ENCODE results near the gene NEK4. TPM values are rescaled to one million over a fixed set of nuclear protein-coding genes. Genes with fewer than 3 reads are reported as not detected.

Gene NEK4
- total RNA-seq, 1 donor from 2014 or later: 11.4 TPM

DNA sequence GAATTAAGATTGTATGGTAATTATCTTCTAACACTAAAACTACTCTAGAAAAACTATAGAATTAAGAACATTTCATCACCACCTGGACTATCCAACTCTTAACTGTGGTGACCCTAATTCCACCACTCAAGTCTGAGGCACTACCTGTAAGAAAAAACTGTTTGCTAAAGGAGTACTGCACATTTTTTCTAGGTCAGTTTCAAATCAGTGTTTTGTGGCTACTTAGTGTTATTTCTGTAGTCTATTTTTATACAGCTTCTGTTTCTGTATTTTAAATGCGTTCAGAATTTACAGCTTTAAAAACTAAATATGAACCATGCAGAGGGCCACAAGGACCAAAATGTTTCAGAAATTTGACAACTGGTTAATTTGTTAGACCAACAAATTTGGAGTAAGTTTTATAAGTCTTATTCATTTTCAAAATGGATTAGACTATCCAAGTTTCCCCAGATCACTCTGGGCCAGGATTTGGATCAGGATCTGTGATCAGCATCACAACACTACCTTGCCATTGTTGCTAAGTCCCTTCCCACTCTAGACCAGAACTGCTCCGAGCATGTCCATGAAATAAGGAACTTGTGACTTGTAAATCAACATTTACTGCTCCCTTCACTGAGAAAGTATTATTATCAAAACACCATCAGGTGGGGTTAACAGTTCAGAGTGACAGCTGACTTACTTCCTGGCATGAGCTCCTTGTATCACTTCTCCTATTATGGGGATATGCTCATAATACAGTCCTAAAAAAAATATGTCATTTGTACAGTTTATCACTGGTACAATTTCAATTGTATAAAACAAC lies 73.7 kb downstream of the NEK4 start:
- peaks cover 54 to 68% of the 10 kb centered on the region in 2 donors for H3K36me3 ChIP-seq
- no peak for DNase-seq (ENCODE audit: low spot score in 2 of 2)
- TF ChIP-seq, protein P1, sequence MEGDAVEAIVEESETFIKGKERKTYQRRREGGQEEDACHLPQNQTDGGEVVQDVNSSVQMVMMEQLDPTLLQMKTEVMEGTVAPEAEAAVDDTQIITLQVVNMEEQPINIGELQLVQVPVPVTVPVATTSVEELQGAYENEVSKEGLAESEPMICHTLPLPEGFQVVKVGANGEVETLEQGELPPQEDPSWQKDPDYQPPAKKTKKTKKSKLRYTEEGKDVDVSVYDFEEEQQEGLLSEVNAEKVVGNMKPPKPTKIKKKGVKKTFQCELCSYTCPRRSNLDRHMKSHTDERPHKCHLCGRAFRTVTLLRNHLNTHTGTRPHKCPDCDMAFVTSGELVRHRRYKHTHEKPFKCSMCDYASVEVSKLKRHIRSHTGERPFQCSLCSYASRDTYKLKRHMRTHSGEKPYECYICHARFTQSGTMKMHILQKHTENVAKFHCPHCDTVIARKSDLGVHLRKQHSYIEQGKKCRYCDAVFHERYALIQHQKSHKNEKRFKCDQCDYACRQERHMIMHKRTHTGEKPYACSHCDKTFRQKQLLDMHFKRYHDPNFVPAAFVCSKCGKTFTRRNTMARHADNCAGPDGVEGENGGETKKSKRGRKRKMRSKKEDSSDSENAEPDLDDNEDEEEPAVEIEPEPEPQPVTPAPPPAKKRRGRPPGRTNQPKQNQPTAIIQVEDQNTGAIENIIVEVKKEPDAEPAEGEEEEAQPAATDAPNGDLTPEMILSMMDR (IDR thresholded peaks at IDR 0.05): no peak
- H3K4me3 ChIP-seq: no peak overlapping the region
- no peak overlapping the region for H3K27ac ChIP-seq
- no peaks in the 10 kb centered on the region for H3K27me3 ChIP-seq
- H3K9me3 ChIP-seq: no peaks in the 10 kb centered on the region
- intact Hi-C loops (cut with DNase I): no loop called here
- H3K4me1 ChIP-seq: no peaks in the 10 kb centered on the region

DNA sequence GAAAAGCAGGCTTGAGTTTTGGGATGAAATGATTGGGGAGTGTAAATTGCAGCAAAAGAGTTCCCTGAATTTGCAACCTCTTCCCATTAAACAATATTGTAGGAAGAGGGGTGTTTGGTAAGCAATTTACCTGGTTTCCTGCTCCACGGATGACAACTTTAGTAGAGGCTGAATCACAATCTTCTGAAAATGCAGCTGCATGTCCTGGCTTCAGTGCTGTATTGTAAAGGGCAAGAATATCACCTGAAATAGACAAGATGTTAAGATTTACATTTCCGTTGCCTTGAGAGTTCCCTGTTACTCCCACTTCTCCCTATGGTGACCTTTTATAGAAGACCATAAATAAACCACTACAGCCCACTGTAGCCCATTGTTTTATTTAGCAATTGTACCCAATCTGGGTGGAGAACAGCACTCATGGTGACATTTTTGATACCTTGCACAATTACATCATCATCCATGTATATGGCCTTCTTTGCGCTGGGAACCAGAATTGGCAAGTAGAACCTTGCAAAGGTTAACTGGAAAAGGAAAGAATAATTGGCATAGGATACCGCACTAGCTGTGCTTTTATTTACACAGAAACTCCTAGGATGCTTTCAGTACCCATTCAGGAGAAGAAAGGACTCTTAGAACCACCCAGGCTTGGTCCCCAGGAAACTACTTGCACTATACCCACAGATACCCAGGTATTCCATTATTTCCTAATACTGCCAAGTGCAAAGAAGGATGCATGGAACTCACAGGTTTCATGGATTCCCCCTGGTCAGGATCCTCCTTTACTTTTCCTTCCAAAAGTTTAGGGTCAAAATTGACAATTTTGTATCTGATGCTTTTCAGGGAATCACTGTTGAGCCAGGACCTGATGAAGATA lies 74.7 kb downstream of the NEK4 start:
- Histone ChIP-seq H3K27me3 (no peaks in the 10 kb centered on the region), H3K4me1 (no peaks in the 10 kb centered on the region), H3K36me3 (peaks cover 64 to 77% of the 10 kb centered on the region in 2 donors), H3K27ac (no peak overlapping the region), H3K9me3 (no peaks in the 10 kb centered on the region), H3K4me3 (no peak overlapping the region)
- intact Hi-C loops (cut with DNase I): no loop called here
- no peak for DNase-seq (ENCODE audit: low spot score in 2 of 2)
- TF ChIP-seq, protein P1 (IDR thresholded peaks at IDR 0.05): no peak

DNA sequence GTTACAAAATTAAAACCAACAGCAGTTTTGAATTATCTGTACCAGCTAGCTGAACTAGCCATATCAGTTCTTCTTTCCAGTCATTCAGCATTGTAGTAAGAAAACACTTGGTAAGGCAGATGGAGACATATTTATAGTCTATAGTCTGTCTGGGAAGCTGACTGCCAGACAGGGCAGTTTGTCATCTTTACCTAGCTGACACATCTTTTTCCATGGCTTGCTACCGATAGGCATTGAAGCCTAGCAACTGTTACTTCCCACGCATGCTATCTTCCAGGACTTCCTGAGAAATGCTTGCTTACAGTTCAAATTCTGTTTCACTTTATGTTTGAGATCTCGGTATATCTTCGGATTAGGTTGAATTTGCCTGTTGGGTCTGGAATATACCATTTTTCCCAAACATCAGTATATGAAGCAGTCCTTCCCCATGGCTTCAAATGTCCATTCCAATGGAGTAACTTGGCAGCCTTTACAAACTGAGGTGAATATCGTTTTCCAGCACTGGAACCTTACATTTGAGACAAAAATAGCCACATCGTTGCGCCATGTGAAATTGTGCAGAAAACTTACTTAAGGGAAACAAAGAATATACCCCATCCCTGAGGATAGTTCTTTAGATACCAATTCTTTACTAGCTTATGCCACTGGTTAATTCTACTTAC lies 76.1 kb downstream of the NEK4 start:
- Histone ChIP-seq H3K4me1 (no peaks in the 10 kb centered on the region), H3K4me3 (no peak overlapping the region), H3K36me3 (peaks cover 77 to 84% of the 10 kb centered on the region in 2 donors), H3K27ac (no peak overlapping the region), H3K27me3 (no peaks in the 10 kb centered on the region), H3K9me3 (no peaks in the 10 kb centered on the region)
- TF ChIP-seq, protein P1 (IDR thresholded peaks at IDR 0.05): no peak
- no peak for DNase-seq (ENCODE audit: low spot score in 2 of 2)
- intact Hi-C loops (cut with DNase I): no loop called here

DNA sequence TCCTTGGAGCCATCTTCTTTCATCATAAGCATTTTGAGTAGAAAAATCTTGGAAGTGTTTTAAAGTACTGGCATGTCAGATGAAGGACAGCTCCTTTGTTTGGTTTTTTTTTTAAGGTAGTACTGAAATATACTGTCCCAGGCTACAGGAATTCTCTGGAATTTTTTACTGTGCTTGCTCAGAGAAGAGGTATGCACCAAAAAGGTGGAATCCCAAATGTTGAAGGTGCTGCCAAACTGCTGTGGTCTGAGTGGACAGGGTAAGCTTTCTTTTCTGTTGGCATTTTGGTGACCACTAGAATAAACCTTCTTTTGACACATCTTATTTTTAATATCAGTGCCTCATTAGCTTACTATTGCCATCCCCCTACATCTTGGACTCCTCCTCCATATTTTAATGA lies 77.7 kb downstream of the NEK4 start:
- Histone ChIP-seq H3K4me1 (no peaks in the 10 kb centered on the region), H3K27ac (no peak overlapping the region), H3K9me3 (no peaks in the 10 kb centered on the region), H3K27me3 (no peaks in the 10 kb centered on the region), H3K4me3 (no peak overlapping the region), H3K36me3 (peaks cover 92 to 93% of the 10 kb centered on the region in 2 donors)
- TF ChIP-seq, protein P1 (IDR thresholded peaks at IDR 0.05): no peak
- intact Hi-C loops (cut with DNase I): no loop called here
- DNase-seq (ENCODE audit: low spot score in 2 of 2): no peak

DNA sequence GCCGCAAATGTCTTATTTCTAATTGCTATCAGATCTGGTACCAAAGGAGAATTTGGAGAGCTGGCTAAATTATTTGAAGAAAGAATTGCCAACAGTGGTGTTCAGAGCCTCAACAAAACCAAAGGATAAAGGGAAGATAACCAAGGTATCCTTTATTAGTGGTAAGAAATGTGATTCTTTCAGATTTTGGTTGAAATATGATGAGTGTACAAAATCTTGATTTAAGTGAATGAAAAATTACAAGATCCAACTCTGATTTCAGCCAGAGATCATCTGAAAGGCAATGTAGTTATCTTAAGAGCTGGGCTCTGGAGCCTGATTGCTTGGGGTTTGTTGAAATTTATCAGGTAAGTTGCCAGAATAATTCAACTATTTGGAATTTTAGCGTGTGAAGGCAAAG lies 80.2 kb downstream of the NEK4 start:
- TF ChIP-seq, protein P1 (IDR thresholded peaks at IDR 0.05): no peak
- peaks cover 3 to 7% of the 10 kb centered on the region in 2 donors for H3K4me1 ChIP-seq
- intact Hi-C loops (cut with DNase I): no loop called here
- H3K27ac ChIP-seq: no peak overlapping the region
- no peak overlapping the region for H3K4me3 ChIP-seq
- H3K9me3 ChIP-seq: no peaks in the 10 kb centered on the region
- no peaks in the 10 kb centered on the region for H3K27me3 ChIP-seq
- no peak for DNase-seq (ENCODE audit: low spot score in 2 of 2)
- H3K36me3 ChIP-seq: peaks cover 76 to 82% of the 10 kb centered on the region in 2 donors

Measured in ascending aorta (tissue), 2 donors.